Chondrocyte (in vitro differentiated cells): Measurements from ENCODE around the gene L3MBTL1. TPM values are rescaled to one million over a fixed set of nuclear protein-coding genes. Genes with fewer than 3 reads are reported as not detected.

Experiments used
- DNase-seq: peaks from one replicate; pipeline ENCODE4 v3.0.0; 2021; ENCODE audit warnings: mixed read lengths, low spot score
- H3K27ac Mint-ChIP-seq: one replicate; pipeline ENCODE4 v1.8.0; 2021; ENCODE audit warnings: mild to moderate bottlenecking, moderate library complexity, mixed read lengths; ENCODE audit not compliant: unreplicated experiment
- H3K27me3 Mint-ChIP-seq: 2 replicates; pipeline ENCODE4 v1.8.0; 2021; ENCODE audit warnings: low read depth, mixed read lengths
- H3K36me3 Mint-ChIP-seq: 2 replicates; pipeline ENCODE4 v1.8.0; 2021; ENCODE audit warnings: low read depth, mixed read lengths
- H3K4me1 Mint-ChIP-seq: 2 replicates; pipeline ENCODE4 v1.8.0; 2021; ENCODE audit warnings: low read depth, mild to moderate bottlenecking, mixed read lengths
- H3K4me3 Mint-ChIP-seq: one replicate; pipeline ENCODE4 v1.8.0; 2021; ENCODE audit warnings: mild to moderate bottlenecking, moderate library complexity, mixed read lengths; ENCODE audit not compliant: unreplicated experiment
- H3K9me3 Mint-ChIP-seq: 2 replicates; pipeline ENCODE4 v1.8.0; 2021; ENCODE audit warnings: low read depth, mixed read lengths
- CTCF ChIP-seq: fragments of 200-600 bp; sonication (generic); IDR thresholded peaks from 2 replicates; pipeline ENCODE4 v1.5.0; 2021; ENCODE audit warnings: antibody characterized with exemption, mild to moderate bottlenecking, moderate library complexity
- total RNA-seq: library from RNA; stranded (reverse); gene quantifications from 3 replicates; pipeline ENCODE4 v1.2.1, GENCODE V29; 2021

The L3MBTL1 gene
- total RNA-seq, 1 donor from 2014 or later, result 11.2 TPM

- no peaks in the 10 kb centered on the region for H3K36me3 Mint-ChIP-seq
- peaks cover 8% of the 10 kb centered on the region for H3K4me1 Mint-ChIP-seq
- H3K4me3 Mint-ChIP-seq, result peak overlapping the region; percentile 76
- TF ChIP-seq CTCF, result no peak
- H3K27me3 Mint-ChIP-seq, result peaks cover 9% of the 10 kb centered on the region
- H3K9me3 Mint-ChIP-seq, result no peaks in the 10 kb centered on the region
- H3K27ac Mint-ChIP-seq, result no peak overlapping the region
- no peak for DNase-seq
These were observed 609 bp downstream of the L3MBTL1 start for GRCh38 chr20:43508106-43508505.

GRCh38 chr20:43508604-43509040 lies 1.1 kb downstream of the L3MBTL1 start:
- H3K27ac Mint-ChIP-seq, result no peak overlapping the region
- no peaks in the 10 kb centered on the region for H3K36me3 Mint-ChIP-seq
- H3K4me3 Mint-ChIP-seq, result peak overlapping the region; percentile 76
- H3K27me3 Mint-ChIP-seq, result peaks cover 6% of the 10 kb centered on the region
- H3K4me1 Mint-ChIP-seq, result peaks cover 14% of the 10 kb centered on the region
- no peak for DNase-seq
- H3K9me3 Mint-ChIP-seq, result no peaks in the 10 kb centered on the region
- peak; percentile 44 for TF ChIP-seq CTCF

- Mint-ChIP-seq H3K4me3 (no peak overlapping the region), H3K36me3 (peaks cover 1% of the 10 kb centered on the region), H3K27ac (no peak overlapping the region), H3K27me3 (no peaks in the 10 kb centered on the region), H3K9me3 (no peaks in the 10 kb centered on the region), H3K4me1 (peaks cover 19% of the 10 kb centered on the region)
- DNase-seq, result no peak
- no peak for TF ChIP-seq CTCF
These were observed 4.4 kb downstream of the L3MBTL1 start for GRCh38 chr20:43511879-43512278.

GRCh38 chr20:43513372-43513930 lies 6.0 kb downstream of the L3MBTL1 start:
- Mint-ChIP-seq H3K36me3 (peaks cover 1% of the 10 kb centered on the region), H3K4me3 (peak overlapping the region; percentile 92), H3K27ac (peak overlapping the region; percentile 54), H3K4me1 (peaks cover 13% of the 10 kb centered on the region), H3K27me3 (no peaks in the 10 kb centered on the region), H3K9me3 (no peaks in the 10 kb centered on the region)
- DNase-seq, result no peak
- TF ChIP-seq CTCF, result no peak

- Mint-ChIP-seq H3K27me3 (no peaks in the 10 kb centered on the region), H3K36me3 (peaks cover 1% of the 10 kb centered on the region), H3K9me3 (no peaks in the 10 kb centered on the region), H3K27ac (peak overlapping the region; percentile 80), H3K4me3 (peak overlapping the region; percentile 92), H3K4me1 (peaks cover 10% of the 10 kb centered on the region)
- DNase-seq, result peak; percentile 98
- peak; percentile 65 for TF ChIP-seq CTCF
These were observed 6.6 kb downstream of the L3MBTL1 start for GRCh38 chr20:43513931-43514647.
